Measurements from ENCODE around the gene OTULIN.

The OTULIN gene

GRCh38 chr5:14664270-14665100 is at the start of gene OTULIN:
Gene OTULIN (plus strand): TSS chr5:14664718. CDS start chr5:14664826, 108 bp downstream.
- DNase-seq (ENCODE audit: low spot score): peak; percentile 98

- DNase-seq (ENCODE audit: low spot score): no peak
Observed at GRCh38 chr5:14615365-14615764, 49.2 kb upstream of the OTULIN start.

GRCh38 chr5:14617441-14617840 is 47.1 kb upstream of the OTULIN start:
- DNase-seq (ENCODE audit: low spot score): no peak

GRCh38 chr5:14627270-14627669 is 37.2 kb upstream of the OTULIN start:
- DNase-seq (ENCODE audit: low spot score): no peak

- DNase-seq (ENCODE audit: low spot score): no peak
Observed at GRCh38 chr5:14628346-14628745, 36.2 kb upstream of the OTULIN start.

GRCh38 chr5:14630671-14631070 is 33.8 kb upstream of the OTULIN start:
- no peak for DNase-seq (ENCODE audit: low spot score)

GRCh38 chr5:14635656-14636055 is 28.9 kb upstream of the OTULIN start:
- no peak for DNase-seq (ENCODE audit: low spot score)

GRCh38 chr5:14640765-14641164 is 23.8 kb upstream of the OTULIN start:
- no peak for DNase-seq (ENCODE audit: low spot score)

GRCh38 chr5:14644623-14645237 is 19.8 kb upstream of the OTULIN start:
- DNase-seq (ENCODE audit: low spot score): no peak

- no peak for DNase-seq (ENCODE audit: low spot score)
Observed at GRCh38 chr5:14650052-14650451, 14.5 kb upstream of the OTULIN start.

GRCh38 chr5:14655146-14655741 is 9.3 kb upstream of the OTULIN start:
- DNase-seq (ENCODE audit: low spot score): no peak

GRCh38 chr5:14656898-14657297 is 7.6 kb upstream of the OTULIN start:
- no peak for DNase-seq (ENCODE audit: low spot score)

GRCh38 chr5:14659821-14660607 is 4.5 kb upstream of the OTULIN start:
- DNase-seq (ENCODE audit: low spot score): no peak

- no peak for DNase-seq (ENCODE audit: low spot score)
Observed at GRCh38 chr5:14660833-14661232, 3.7 kb upstream of the OTULIN start.

GRCh38 chr5:14662721-14663260 is 1.7 kb upstream of the OTULIN start:
- DNase-seq (ENCODE audit: low spot score): no peak

- DNase-seq (ENCODE audit: low spot score): no peak
Observed at GRCh38 chr5:14663734-14664269, 716 bp upstream of the OTULIN start.

- peak; percentile 56 for DNase-seq (ENCODE audit: low spot score)
Observed at GRCh38 chr5:14665101-14665822, 744 bp downstream of the OTULIN start.

GRCh38 chr5:14665949-14666348 is 1.4 kb downstream of the OTULIN start:
- peak; percentile 63 for DNase-seq (ENCODE audit: low spot score)

GRCh38 chr5:14666357-14666756 is 1.8 kb downstream of the OTULIN start:
- no peak for DNase-seq (ENCODE audit: low spot score)

- DNase-seq (ENCODE audit: low spot score): no peak
Observed at GRCh38 chr5:14667290-14667689, 2.8 kb downstream of the OTULIN start.

- no peak for DNase-seq (ENCODE audit: low spot score)
Observed at GRCh38 chr5:14667770-14668169, 3.3 kb downstream of the OTULIN start.
